A549 (cell line): ENCODE data around the gene CR2. TPM values are rescaled to one million over a fixed set of nuclear protein-coding genes. Genes with fewer than 3 reads are reported as not detected.

ENCODE experiments used
- ATAC-seq, 2 experiments: fragments of 200-7000 bp in 1 of 2; fragments of >200 bp in 1 of 2; cut with Nextera tagmentation in 1 of 2; cut with Tn5 transposase in 1 of 2; 3 replicates each; pipeline versions ENCODE4 v1.8.0 to v1.9.1; 2018 to 2020; ENCODE audit warnings: mild to moderate bottlenecking in 1 of 2, moderate library complexity in 1 of 2
- CTCF ChIA-PET: fragments of 300-600 bp; sonication (Branson Sonifier 250); formaldehyde crosslinking; extraction: SDS; loops from one replicate; lab custom pipeline; 2021; ENCODE audit warnings: antibody characterized with exemption, inconsistent platforms; lab: Yijun Ruan, JAX
- POLR2A ChIA-PET: fragments of 350-600 bp; formaldehyde crosslinking; extraction: SDS; loops from one replicate; lab custom pipeline; 2021; ENCODE audit warnings: antibody characterized with exemption, inconsistent platforms; lab: Yijun Ruan, JAX
- DNase-seq, 2 experiments: peaks; one replicate each; pipeline versions ENCODE4 v3.0.0 to v3.0.0-alpha.2; 2011 to 2016; ENCODE audit warnings: low read depth in 1 of 2, low spot score in 1 of 2
- FAIRE-seq: peaks from 2 replicates; lab custom pipeline; 2011; peaks lifted over from hg19 to GRCh38; lab: Jason Lieb, UNC
- H3K27ac ChIP-seq, 2 experiments: fragments of >200 bp; sonication (Bioruptor Twin); formaldehyde crosslinking; 3 replicates each; pipeline ENCODE4 v1.5.1; 2016 to 2017
- H3K4me1 ChIP-seq: fragments of >200 bp; sonication (Bioruptor Twin); formaldehyde crosslinking; 3 replicates; pipeline ENCODE4 v1.6.1; 2016
- H3K4me2 ChIP-seq: fragments of >200 bp; sonication (Bioruptor Twin); formaldehyde crosslinking; 3 replicates; pipeline ENCODE4 v1.6.1; 2016
- H3K4me3 ChIP-seq: fragments of >200 bp; sonication (Bioruptor Twin); formaldehyde crosslinking; 3 replicates; pipeline ENCODE4 v1.5.1; 2016
- H3K9me3 ChIP-seq: fragments of >200 bp; sonication (Bioruptor Twin); formaldehyde crosslinking; 3 replicates; pipeline ENCODE4 v1.6.1; 2016
- CBX8 ChIP-seq: fragments of 200-600 bp; sonication (generic); IDR thresholded peaks from 2 replicates; pipeline ENCODE4 v1.6.1; 2016
- CEBPB ChIP-seq, 2 experiments: fragments of >200 bp in 1 of 2; sonication (Bioruptor Twin) in 1 of 2; formaldehyde crosslinking in 1 of 2; IDR thresholded peaks; 2 replicates each; pipeline ENCODE4 v1.6.1; 2012 to 2016
- CHD2 ChIP-seq: fragments of 150-350 bp; IDR thresholded peaks from 2 replicates; pipeline ENCODE4 v1.6.1; 2014; ENCODE audit warnings: low read length; ENCODE audit not compliant: partially characterized antibody
- CHD4 ChIP-seq: fragments of 200-600 bp; sonication (generic); IDR thresholded peaks from 2 replicates; pipeline ENCODE4 v1.6.1; 2016; ENCODE audit warnings: antibody characterized with exemption, mild to moderate bottlenecking, borderline replicate concordance
- EHMT2 ChIP-seq: fragments of 200-600 bp; sonication (generic); IDR thresholded peaks from 2 replicates; pipeline ENCODE4 v1.6.1; 2016; ENCODE audit warnings: antibody characterized with exemption, low read depth, mild to moderate bottlenecking, moderate library complexity
- EP300 ChIP-seq, 2 experiments: fragments of >200 bp; sonication (Bioruptor Twin); formaldehyde crosslinking; IDR thresholded peaks; 2 replicates in 1 of 2; 3 replicates in 1 of 2; pipeline ENCODE4 v1.6.1; 2016 to 2017
- FOSL2 ChIP-seq, 2 experiments: fragments of 450-650 bp in 1 of 2; fragments of >200 bp in 1 of 2; sonication (Bioruptor Twin) in 1 of 2; formaldehyde crosslinking; IDR thresholded peaks; 2 replicates each; pipeline versions ENCODE4 v1.5.0 to v1.6.1; 2016 to 2020; ENCODE audit warnings: mild to moderate bottlenecking in 1 of 2, moderate library complexity in 1 of 2
- GATA3 ChIP-seq: IDR thresholded peaks from 2 replicates; pipeline ENCODE4 v1.6.1; 2012; ENCODE audit warnings: borderline replicate concordance
- HDAC2 ChIP-seq: fragments of 200-600 bp; sonication (generic); IDR thresholded peaks from 2 replicates; pipeline ENCODE4 v1.6.1; 2016
- HEYL ChIP-seq: fragments of 250-450 bp; sonication (Bioruptor Pico); IDR thresholded peaks from 2 replicates; pipeline ENCODE4 v1.8.0; 2021; ENCODE audit warnings: mild to moderate bottlenecking, moderate library complexity
- JUNB ChIP-seq: fragments of >200 bp; sonication (Bioruptor Twin); formaldehyde crosslinking; IDR thresholded peaks from 2 replicates; pipeline ENCODE4 v1.6.1; 2016
- KDM1A ChIP-seq: fragments of 200-600 bp; sonication (generic); IDR thresholded peaks from 2 replicates; pipeline ENCODE4 v1.6.1; 2016; ENCODE audit warnings: low read depth, mild to moderate bottlenecking
- MYC ChIP-seq: IDR thresholded peaks from 2 replicates; pipeline ENCODE4 v1.6.1; 2012; ENCODE audit warnings: mild to moderate bottlenecking, inconsistent platforms, low read length, improper control_type of control experiment, borderline replicate concordance
- NFE2L2 ChIP-seq: fragments of 150-350 bp; conservative IDR thresholded peaks from 2 replicates; pipeline ENCODE4 v1.6.1; 2014; ENCODE audit warnings: low read length
- POLR2AphosphoS2 ChIP-seq: conservative IDR thresholded peaks from 2 replicates; pipeline ENCODE4 v1.6.1; 2012; ENCODE audit warnings: low read length, improper control_type of control experiment, inconsistent platforms
- RAD21 ChIP-seq, 2 experiments: fragments of >200 bp in 1 of 2; sonication (Bioruptor Twin) in 1 of 2; formaldehyde crosslinking in 1 of 2; IDR thresholded peaks in 1 of 2; conservative IDR thresholded peaks in 1 of 2; 2 replicates in 1 of 2; 3 replicates in 1 of 2; pipeline ENCODE4 v1.6.1; 2012 to 2018; ENCODE audit warnings: inconsistent platforms in 1 of 2
- RNF2 ChIP-seq: fragments of 200-600 bp; sonication (generic); IDR thresholded peaks from 2 replicates; pipeline ENCODE4 v1.6.1; 2016; ENCODE audit warnings: low read depth, mild to moderate bottlenecking, antibody characterized with exemption, moderate library complexity, borderline replicate concordance
- SMC3 ChIP-seq: fragments of >200 bp; sonication (Bioruptor Twin); formaldehyde crosslinking; IDR thresholded peaks from 3 replicates; pipeline ENCODE4 v1.6.1; 2018; ENCODE audit warnings: inconsistent platforms
- TFCP2L1 ChIP-seq: fragments of 250-450 bp; sonication (Bioruptor Pico); IDR thresholded peaks from 2 replicates; pipeline ENCODE4 v1.5.0; 2021; ENCODE audit warnings: mild to moderate bottlenecking
- WGBS: methylation state at CpG from one replicate; pipeline ENCODE4 v1.1.6; 2017; ENCODE audit errors: missing lambda C conversion rate; 5-methylcytosine and 5-hydroxymethylcytosine counted together
- polyA minus RNA-seq: library from RNA; depleted of rRNA, polyadenylated mRNA; stranded (reverse); fragments of >200 nt; gene quantifications from 2 replicates; pipeline ENCODE4 v1.2.3, GENCODE V29; 2011; rRNA and poly(A)+ RNA removed
- polyA plus RNA-seq, 4 experiments: library from polyadenylated mRNA; depleted of rRNA in 3 of 4; stranded (reverse); fragments of >200 nt; fragmentation: RNase III in 1 of 4; extraction: RNeasy Plus Mini Kit Qiagen cat#74134 plus additional on column Dnase treatment in 1 of 4; gene quantifications; 2 replicates in 3 of 4; 3 replicates in 1 of 4; pipeline ENCODE4 v1.2.3, GENCODE V29; 2011 to 2017
- TF ChIP-seq, protein P1 (sequence below): fragments of >200 bp; sonication (Bioruptor Twin); formaldehyde crosslinking; IDR thresholded peaks from 3 replicates; pipeline ENCODE4 v1.6.1; 2016
- TF ChIP-seq, protein P2 (sequence below): IDR thresholded peaks from 2 replicates; pipeline ENCODE4 v1.6.1; 2012
- TF ChIP-seq, protein P3 (sequence below): fragments of >200 bp; sonication (Bioruptor Twin); formaldehyde crosslinking; IDR thresholded peaks from 3 replicates; pipeline ENCODE4 v1.5.1; 2016

CR2 gene
- polyA plus RNA-seq (2011; rRNA removed) (not detected in 2 replicates), polyA plus RNA-seq (2017; fragmentation: RNase III; extraction: RNeasy Plus Mini Kit Qiagen cat#74134 plus additional on column Dnase treatment) (not detected in 3 replicates), polyA minus RNA-seq (not detected in 2 replicates)
- not detected in 2 replicates for polyA plus RNA-seq (2012; cell fraction: cytosol; rRNA removed)
- not detected in 2 replicates for polyA plus RNA-seq (2012; cell fraction: nucleus; rRNA removed)

DNA sequence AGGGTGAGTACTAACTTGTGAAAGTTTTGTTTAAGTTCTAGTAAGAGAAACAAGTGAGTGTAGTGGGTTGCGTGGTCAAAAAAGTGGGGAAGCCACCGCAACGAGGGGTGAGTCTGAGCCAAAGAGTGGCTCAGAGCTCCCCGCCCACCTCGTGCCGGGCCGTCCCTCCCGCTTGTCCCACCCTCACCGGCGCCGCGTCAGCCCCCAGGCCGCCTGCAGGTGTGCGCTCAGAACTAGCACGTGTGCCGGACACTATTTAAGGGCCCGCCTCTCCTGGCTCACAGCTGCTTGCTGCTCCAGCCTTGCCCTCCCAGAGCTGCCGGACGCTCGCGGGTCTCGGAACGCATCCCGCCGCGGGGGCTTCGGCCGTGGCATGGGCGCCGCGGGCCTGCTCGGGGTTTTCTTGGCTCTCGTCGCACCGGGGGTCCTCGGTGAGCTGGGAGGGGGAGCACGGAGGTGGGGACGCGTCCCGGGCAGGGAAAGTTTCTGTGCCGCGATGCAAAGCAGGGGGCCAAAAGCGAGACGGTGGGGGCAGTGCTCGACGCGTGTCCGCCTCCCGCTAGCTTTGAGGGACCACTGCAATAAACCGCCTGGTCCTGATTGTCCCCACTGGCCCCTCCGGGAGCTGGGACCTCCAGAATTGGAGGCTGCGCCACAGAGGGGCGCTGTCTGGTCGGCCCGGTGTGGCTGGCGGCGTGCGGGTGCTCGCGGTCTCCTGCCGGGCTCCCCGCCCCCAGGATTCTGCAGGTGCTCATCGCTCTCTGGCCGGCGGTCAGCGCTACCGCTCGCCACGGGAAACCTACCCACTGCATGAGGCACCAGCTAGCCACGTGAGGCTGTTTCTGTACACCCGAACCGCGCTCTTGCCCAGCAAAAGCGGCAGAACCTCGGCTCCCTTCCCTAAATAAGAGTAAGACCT, at the start of gene CR2:
TSS of gene CR2 (plus strand) at position 283 of the 919 bp plus-strand sequence. CDS start at position 374, 91 bp downstream.
- WGBS = 5% methylated on average over 31 of the region's 75 CpGs
- CTCF ChIA-PET = interaction anchor here (0.9 to 1.3 kb wide), 3 partner anchors 19 to 47 kb away, joined by 3 to 6 read pairs (median 3); no protein-coding TSS in a partner anchor
- H3K9me3 ChIP-seq = no peaks in the 10 kb centered on the region
- peak within 1 kb of the TSS; percentile 53 for H3K4me3 ChIP-seq
- TF ChIP-seq TFCP2L1 = no peak
- TF ChIP-seq EHMT2 = no peak
- TF ChIP-seq EP300 (IDR thresholded peaks at IDR 0.05) = no peak
- no peak for TF ChIP-seq JUNB
- TF ChIP-seq, protein P1, sequence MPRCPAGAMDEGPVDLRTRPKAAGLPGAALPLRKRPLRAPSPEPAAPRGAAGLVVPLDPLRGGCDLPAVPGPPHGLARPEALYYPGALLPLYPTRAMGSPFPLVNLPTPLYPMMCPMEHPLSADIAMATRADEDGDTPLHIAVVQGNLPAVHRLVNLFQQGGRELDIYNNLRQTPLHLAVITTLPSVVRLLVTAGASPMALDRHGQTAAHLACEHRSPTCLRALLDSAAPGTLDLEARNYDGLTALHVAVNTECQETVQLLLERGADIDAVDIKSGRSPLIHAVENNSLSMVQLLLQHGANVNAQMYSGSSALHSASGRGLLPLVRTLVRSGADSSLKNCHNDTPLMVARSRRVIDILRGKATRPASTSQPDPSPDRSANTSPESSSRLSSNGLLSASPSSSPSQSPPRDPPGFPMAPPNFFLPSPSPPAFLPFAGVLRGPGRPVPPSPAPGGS = no peak
- peak; percentile 55; the same call in 1 of the 2 replicates for TF ChIP-seq CBX8
- TF ChIP-seq HEYL (CRISPR knock-in tag) = no peak
- no peak for TF ChIP-seq CHD4
- no peak for TF ChIP-seq GATA3
- TF ChIP-seq POLR2AphosphoS2 = no peak
- TF ChIP-seq CEBPB (IDR thresholded peaks at IDR 0.05) = no peak
- no peak for TF ChIP-seq SMC3
- no peak for TF ChIP-seq HDAC2
- TF ChIP-seq, protein P2, sequence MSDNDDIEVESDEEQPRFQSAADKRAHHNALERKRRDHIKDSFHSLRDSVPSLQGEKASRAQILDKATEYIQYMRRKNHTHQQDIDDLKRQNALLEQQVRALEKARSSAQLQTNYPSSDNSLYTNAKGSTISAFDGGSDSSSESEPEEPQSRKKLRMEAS = 0 out of 2 replicates have a peak, but pooled peaks have one; percentile 6
- TF ChIP-seq, protein P3, sequence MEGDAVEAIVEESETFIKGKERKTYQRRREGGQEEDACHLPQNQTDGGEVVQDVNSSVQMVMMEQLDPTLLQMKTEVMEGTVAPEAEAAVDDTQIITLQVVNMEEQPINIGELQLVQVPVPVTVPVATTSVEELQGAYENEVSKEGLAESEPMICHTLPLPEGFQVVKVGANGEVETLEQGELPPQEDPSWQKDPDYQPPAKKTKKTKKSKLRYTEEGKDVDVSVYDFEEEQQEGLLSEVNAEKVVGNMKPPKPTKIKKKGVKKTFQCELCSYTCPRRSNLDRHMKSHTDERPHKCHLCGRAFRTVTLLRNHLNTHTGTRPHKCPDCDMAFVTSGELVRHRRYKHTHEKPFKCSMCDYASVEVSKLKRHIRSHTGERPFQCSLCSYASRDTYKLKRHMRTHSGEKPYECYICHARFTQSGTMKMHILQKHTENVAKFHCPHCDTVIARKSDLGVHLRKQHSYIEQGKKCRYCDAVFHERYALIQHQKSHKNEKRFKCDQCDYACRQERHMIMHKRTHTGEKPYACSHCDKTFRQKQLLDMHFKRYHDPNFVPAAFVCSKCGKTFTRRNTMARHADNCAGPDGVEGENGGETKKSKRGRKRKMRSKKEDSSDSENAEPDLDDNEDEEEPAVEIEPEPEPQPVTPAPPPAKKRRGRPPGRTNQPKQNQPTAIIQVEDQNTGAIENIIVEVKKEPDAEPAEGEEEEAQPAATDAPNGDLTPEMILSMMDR = peak; percentile 14; the same call in 1 of the 3 replicates
- peak; percentile 0; the same call in 1 of the 2 replicates for TF ChIP-seq RNF2
- no peak for TF ChIP-seq CHD2
- TF ChIP-seq MYC = no peak
- TF ChIP-seq KDM1A = no peak
- no peak for TF ChIP-seq NFE2L2
- H3K4me2 ChIP-seq = peak within 1 kb of the TSS; percentile 100
- POLR2A ChIA-PET = no interaction called here
- peaks cover 5% of the 10 kb centered on the region; the same call in 1 of the 3 replicates for H3K4me1 ChIP-seq
- ATAC-seq (peak; percentile 71 to 80), DNase-seq (peak; percentile 3 to 4), FAIRE-seq (no peak)
- 0 out of 6 replicates have a peak within 1 kb of the TSS, but pooled peaks of 1 of the 2 experiments have one; percentile 17 for H3K27ac ChIP-seq

DNA sequence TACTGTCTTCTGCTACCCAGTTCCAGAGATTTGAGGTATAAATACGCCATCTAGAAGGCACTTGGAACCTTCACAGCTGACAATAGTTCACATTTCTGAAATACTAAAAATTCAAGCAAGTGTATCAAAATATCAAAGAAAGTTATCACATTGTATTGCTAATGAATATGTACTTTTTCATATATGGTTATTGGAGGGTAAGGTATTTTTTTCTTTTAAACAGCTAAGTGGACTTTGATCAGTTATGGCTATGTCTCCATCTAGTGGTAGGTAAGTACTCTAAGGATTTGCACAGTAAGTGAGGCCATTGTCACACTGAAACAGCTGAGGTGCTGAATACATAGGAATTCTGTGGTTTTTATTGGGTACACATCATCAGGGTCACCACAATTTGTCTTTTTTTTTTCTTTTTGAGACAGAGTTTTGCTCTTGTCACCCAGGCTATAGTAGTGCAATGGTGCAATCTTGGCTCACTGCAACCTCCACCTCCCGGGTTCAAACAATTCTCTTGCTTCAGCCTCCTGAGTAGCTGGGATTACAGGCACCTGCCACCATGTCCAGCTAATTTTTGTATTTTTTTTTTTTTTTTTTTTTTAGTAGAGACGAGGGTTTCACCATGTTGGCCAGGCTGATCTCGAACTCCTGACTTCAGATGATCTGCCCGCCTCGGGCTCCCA, 49.1 kb upstream of the CR2 start:
- WGBS = 66% methylated on average over 6 of the region's 6 CpGs

More for the DNA sequence above, 49.1 kb upstream of the CR2 start:
- Histone ChIP-seq H3K4me1 (no peaks in the 10 kb centered on the region; the same call in 2 of the 3 replicates), H3K4me2 (no peak overlapping the region), H3K4me3 (no peak overlapping the region), H3K27ac (no peak overlapping the region), H3K9me3 (no peaks in the 10 kb centered on the region)
- DNase-seq (peak; percentile 68 to 77), ATAC-seq (peak; percentile 92 to 93), FAIRE-seq (peak; percentile 95)
- CTCF ChIA-PET = interaction anchor here (0.6 to 5.2 kb wide), 57 partner anchors 8 to 928 kb away, joined by 3 to 94 read pairs (median 4); partner anchors contain the start of genes C4BPB, CD55 and PFKFB2
- TF ChIP-seq, protein P3 = peak; percentile 94
- peak; percentile 90 to 92 for TF ChIP-seq RAD21 (conservative IDR thresholded peaks at IDR 0.05 in 1 of 2, IDR thresholded peaks at IDR 0.05 in 1 of 2)
- no peak for TF ChIP-seq FOSL2 (IDR thresholded peaks at IDR 0.05)
- TF ChIP-seq FOSL2 (CRISPR knock-in tag; IDR thresholded peaks at IDR 0.05) = no peak
- TF ChIP-seq SMC3 = peak; percentile 86
- POLR2A ChIA-PET = interaction anchor here (0.7 to 2.0 kb wide), 3 partner anchors 83 to 480 kb away, joined by 3 to 15 read pairs (median 4); partner anchors contain the start of genes CD55 and PFKFB2
